HG02970 (cell line): Measurements from ENCODE around the gene MFF.
"Not testable (repeated sequence)": the region's sequence is repeated elsewhere in the genome, so short reads cannot be mapped to it uniquely, and the experiment has no call there.

Experiments
- ATAC-seq: cut with Tn5 transposase; IDR thresholded peaks from one replicate; pipeline ENCODE4 v1.9.1; 2021; ENCODE audit warnings: mild to moderate bottlenecking, moderate library complexity, moderate number of reproducible peaks; ENCODE audit not compliant: unreplicated experiment, low FRiP score

MFF gene

GRCh38 chr2:227325839-227326195, 766 bp downstream of the MFF start:
- no peak for ATAC-seq

DNA sequence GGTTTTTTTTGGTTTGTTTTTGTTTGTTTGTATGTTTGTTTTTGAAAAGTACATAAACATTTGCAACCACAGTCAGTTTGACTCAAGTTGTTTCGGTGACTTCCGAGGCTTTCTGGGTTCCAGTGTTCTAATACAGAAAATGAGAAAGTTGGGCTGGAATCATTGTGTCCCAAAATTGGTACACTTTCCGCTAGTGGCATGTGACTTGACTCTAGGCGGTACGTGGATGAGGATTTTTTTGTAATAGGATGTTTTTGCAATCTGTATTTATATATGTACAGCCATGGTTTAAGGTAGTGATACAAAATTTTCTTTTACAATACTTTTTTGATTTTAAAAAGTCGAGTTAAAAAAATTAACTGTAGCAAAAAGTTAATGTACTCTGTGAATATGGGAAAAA, 1.7 kb downstream of the MFF start:
- no peak for ATAC-seq

DNA sequence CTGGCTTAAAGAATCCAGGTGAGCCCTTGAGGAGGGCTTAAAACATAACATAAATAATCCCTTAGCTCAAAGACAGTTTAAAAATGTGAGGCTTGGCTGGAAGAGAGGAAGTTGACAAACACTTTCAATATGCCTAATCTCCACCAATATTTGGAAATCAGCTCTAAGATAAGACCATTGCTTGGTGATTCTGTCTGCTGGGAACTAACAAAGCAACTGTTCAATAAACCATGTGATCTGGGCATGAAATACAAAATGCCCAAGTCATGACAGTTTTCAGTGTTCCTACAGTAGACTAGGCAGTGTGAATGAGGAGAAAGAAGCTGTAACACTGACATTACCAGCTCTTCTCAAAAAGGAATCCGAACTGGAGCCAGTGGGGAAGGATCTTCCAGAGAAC, 10.7 kb downstream of the MFF start:
- no peak for ATAC-seq

- ATAC-seq: no peak
These were observed 12.4 kb downstream of the MFF start for GRCh38 chr2:227337442-227337841.

GRCh38 chr2:227339098-227339599, 14.1 kb downstream of the MFF start:
- ATAC-seq: no peak

DNA sequence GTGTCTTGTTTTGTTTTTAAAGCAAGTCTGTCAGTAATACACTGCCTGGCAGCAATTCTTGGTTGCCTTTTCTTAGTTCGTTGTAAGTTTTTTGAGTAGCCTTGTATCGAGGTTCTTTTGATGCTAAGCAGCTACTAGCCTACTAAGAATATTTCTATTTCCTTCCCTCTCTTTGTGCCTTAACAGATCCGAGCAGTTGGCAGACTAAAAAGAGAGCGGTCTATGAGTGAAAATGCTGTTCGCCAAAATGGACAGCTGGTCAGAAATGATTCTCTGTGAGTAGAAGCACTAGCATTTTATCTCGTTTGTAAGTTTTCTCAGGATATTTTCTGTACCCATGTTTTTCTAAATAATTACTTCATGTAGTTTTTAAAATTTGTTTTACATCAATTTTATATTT, 15.1 kb downstream of the MFF start:
- ATAC-seq: no peak

DNA sequence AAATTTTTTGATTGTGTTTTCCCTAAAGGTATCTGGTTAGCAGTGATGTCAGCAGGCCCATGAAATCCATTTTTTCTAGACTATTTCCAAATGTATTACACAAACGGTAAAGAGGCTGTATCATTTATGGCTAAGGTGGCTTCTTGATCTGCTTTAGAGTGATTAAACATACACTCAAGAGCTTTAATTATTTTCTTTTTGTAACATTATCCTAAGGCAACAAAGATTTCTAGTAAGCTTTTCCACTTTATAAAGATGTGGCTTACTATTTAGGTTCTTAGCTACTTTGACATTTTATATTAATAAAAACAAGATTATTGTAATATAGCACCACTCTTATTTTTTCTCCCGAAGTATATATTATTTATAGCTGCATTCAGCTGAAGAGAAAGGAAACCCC, 16.5 kb downstream of the MFF start:
- ATAC-seq: no peak

GRCh38 chr2:227344231-227344630, 19.2 kb downstream of the MFF start:
- no peak for ATAC-seq

DNA sequence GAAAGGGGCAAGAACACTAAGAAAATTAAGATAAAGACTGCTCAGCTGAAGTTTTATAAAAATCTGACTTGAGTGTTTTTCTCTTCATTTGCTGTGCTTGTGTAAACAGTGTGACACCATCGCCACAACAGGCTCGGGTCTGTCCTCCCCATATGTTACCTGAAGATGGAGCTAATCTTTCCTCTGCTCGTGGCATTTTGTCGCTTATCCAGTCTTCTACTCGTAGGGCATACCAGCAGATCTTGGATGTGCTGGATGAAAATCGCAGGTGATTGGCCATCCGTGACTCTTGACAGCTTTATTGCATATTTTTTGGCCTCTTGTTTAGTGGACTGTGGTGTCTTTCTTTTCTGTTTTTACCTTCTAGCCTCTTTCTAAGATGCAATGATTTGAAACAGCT, 22.1 kb downstream of the MFF start:
- ATAC-seq: no peak

DNA sequence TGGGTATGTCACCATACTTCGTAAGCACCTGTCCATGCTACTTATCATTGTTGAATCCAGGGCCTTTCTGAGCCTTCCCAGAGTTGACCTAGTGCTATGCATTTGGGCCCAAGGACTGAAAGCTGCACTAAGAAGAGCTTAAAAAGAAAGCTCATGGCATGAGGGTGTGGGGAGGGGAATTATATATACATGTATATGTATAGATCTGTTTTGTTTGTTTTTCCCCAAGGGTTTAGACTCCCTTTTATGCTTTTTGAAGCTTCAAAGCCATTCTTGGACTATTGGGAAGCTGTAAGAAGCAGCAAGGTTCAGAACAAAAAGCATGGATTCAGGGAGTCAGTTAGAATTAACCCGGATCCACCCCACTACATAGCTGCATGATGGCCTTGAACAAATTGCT, 23.3 kb downstream of the MFF start:
- no peak for ATAC-seq

DNA sequence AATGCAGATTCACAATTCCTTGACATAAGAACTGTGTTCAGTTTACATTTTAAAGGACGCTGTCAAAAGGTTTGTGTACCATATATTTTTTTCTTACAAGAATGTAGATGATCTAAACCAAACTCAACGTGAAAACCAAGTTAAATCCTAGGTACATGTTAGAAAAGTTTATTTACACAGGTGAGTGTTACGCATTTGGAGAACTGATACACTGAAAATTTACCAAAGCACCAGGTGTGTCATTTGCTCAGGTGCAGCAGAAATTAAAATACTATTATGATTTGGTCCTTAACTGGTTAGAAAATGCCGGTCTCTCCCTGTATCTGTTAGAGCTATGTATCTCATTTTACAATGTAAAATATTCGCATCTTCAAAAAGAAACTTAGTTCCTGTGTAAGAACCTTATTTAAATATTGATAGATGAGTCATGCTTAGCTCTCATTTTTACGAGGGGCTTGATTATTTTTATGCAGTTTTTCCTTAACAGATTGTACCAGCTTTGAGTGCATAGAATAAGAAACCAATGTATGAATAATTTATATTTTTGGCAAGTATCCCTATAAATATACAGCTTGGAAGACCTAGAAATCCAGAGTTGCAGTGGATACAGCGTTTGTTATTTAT, 25.1 kb downstream of the MFF start:
- ATAC-seq: no peak

DNA sequence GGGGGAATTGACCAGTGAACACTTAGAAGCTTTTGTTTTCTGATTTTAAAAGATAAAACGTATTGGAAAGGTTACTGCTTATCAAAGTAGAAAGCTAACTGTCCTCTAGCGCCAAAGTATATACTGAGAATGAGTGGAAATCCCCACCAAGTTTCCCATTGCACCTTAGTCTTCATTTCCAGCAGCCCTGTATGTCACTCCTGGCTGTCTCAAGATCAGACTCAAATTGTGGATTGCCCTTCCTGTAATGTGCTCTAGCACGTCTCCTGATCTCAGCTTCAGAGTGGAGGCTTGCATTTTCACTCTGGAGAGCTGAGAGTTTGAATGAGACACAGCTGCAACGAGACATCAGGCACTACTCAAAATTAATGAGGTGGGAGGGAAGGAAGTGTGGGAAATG, 26.6 kb downstream of the MFF start:
- no peak for ATAC-seq

DNA sequence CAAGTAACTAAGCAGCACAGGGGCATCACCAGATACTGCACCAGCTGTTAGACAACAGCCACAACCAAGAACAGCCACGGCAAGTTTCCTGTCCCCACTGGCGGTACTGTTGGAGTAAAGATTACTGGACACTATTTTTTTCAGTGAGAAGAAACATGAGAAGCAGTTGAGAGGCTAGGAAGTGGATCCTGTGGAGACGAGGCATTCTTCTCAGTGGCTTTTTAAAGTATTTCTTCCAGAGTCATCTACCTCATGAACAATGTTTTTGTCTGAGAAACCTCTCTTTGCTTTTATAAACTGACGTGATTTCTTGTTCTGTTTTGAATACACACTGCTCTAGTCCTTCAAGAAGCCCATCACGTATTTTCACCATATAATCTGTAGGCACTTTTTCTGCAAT, 35.3 kb downstream of the MFF start:
- ATAC-seq: no peak

GRCh38 chr2:227363756-227364155, 38.7 kb downstream of the MFF start:
- ATAC-seq: no peak

- not testable (repeated sequence) for ATAC-seq
These were observed 39.7 kb downstream of the MFF start for GRCh38 chr2:227364585-227365263.

GRCh38 chr2:227365833-227366232, 40.8 kb downstream of the MFF start:
- no peak for ATAC-seq

DNA sequence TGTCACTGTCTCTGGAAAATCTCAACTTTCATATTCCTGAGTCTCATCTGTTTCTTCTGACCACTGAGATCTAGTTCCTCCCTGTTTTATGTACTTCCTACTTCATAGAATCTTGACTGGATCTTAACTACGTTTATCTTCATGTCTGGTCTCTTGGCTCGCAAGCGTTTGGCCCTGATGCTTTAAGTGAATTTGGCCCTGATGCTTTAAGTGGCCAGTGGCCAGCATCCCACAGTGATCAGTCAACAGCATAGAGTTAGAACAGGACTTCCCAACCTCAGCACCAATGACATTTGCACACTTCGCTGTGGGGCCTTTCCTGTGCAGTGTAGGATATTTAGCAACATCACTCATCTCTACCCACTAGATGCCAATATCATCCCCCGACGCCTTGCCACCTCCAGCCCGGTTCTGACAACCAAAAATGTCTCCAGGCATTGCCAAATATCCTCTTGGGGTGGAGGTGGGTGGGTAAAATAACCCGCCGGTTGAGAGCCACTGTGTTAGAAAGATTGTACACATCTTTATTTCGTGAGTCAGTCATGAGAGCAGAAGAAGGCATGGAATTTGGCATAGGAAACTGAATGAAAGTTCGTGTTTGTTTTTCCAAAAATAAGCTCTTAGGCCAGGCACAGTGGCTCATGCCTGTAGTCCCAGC, 41.8 kb downstream of the MFF start:
- no peak for ATAC-seq

GRCh38 chr2:227367427-227367795, 42.4 kb downstream of the MFF start:
- ATAC-seq: no peak

GRCh38 chr2:227368574-227368973, 43.5 kb downstream of the MFF start:
- ATAC-seq: no peak

DNA sequence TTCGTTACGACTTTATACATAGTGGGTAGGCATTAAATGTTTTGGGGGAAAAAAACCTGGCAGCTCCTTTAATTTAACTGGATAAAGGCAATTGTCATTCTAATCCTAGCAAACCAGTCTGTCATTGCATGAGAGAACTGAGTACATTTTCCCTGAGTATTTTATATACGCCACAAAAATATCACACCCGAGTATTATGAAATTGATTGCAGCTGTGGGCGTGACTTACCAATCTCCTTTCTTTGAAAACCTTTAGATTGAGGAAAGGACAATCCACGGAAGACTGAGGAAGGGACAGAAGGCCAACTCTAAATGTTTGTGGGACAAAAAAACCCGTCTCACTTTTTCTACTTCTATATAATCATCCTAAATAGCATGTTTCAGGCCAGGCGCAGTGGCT, 45.0 kb downstream of the MFF start:
- ATAC-seq: no peak

- ATAC-seq: no peak
These were observed 45.8 kb downstream of the MFF start for GRCh38 chr2:227370791-227371312.

DNA sequence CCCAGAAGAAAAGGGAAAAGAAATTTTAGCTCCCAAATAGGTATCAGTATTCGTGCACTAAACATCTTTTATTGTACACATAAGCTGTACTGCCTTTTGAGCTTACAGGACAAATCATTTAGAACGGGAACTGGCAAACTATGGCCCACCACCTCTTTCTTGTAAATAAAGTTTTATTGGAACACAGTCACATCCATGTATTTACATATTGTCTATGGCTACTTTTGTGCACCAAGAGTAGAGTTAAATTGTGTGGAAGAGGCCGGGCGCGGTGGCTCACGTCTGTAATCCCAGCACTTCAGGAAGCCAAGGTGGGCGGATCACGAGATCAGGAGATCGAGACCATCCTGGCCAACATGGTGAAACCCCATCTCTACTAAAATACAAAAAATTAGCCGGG, 48.3 kb downstream of the MFF start:
- no peak for ATAC-seq
